Pons (tissue), 1 donor: Measurements from ENCODE around the gene CMKLR1.

Experiments
- DNase-seq: peaks from one replicate; pipeline ENCODE4 v3.0.0-alpha.2; 2016; ENCODE audit warnings: low spot score

Gene CMKLR1, protein sequence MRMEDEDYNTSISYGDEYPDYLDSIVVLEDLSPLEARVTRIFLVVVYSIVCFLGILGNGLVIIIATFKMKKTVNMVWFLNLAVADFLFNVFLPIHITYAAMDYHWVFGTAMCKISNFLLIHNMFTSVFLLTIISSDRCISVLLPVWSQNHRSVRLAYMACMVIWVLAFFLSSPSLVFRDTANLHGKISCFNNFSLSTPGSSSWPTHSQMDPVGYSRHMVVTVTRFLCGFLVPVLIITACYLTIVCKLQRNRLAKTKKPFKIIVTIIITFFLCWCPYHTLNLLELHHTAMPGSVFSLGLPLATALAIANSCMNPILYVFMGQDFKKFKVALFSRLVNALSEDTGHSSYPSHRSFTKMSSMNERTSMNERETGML

GRCh38 chr12:108338915-108339657 lies at the start of gene CMKLR1:
CMKLR1 (minus strand) TSS chr12:108339311; CDS start chr12:108293591, 45,720 bp downstream.
- DNase-seq: peak; percentile 29

GRCh38 chr12:108387771-108388170 lies 48.7 kb upstream of the CMKLR1 start:
- DNase-seq: no peak

DNA sequence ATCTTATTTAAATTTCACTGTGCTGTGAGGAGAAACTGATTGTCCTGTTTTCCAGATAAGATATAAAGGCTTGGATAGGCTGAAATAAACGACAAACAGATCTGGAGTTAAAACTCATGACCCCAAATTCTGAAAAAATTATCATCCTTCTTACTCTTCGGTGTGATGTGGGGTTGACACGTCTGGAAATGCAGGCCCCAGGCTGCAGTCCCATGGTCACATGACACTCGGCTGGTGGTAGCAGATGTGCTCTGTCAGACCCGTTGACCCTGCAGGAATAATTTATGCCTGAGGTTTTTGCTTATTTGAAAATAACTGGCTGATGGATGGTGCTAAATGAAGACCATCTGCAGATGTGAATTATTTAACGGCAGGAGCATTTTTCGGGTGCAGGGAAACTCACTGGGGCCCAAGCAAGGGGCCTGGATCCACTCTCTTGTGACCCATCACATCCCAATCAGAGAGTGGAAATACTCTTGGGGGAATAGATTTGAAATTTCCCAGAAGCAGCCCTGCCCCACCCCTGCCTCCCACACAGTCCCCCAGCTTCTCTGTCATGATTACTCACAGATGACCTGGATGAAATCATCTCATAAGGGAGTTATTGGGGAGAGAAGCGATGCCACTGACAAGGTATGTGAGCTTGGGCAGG lies 47.7 kb upstream of the CMKLR1 start:
- no peak for DNase-seq

DNA sequence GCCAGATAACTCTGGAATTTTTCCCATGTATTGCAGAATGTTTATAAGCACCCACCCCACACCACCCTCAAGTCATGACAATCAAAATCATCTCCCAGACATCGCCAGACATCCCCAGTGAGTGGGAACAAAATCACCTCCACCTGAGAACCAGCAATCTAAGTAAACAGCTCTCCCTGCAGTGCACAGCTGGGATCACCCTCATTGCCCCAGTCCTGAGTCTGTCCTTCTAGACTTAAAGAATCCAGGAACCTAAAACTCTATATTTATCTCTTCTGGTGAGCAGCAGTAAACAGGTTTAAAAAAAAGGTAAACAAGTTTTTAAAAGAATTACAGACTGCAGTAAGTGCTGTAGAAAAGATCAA lies 43.3 kb upstream of the CMKLR1 start:
- DNase-seq: no peak

- no peak for DNase-seq
Measured at GRCh38 chr12:108381787-108382436, 42.8 kb upstream of the CMKLR1 start.

DNA sequence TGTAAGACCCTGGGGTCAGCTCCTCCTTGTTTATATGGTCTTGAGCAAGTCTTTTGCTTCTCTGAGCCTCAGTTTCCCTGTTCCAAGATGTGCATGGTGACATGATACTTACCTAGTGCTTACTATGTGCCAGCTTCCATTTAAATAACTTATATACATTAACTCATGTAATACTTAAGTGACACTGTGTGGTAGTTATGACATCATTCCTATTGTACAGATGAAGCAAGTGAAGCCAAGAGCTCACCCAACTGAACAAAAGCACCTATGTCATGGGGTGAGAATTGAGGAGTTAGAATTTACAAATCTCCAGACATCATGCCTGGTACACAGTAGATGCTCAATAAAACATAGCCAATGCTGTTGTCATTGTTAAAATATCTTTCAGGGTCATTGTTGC lies 41.3 kb upstream of the CMKLR1 start:
- no peak for DNase-seq

- no peak for DNase-seq
Measured at GRCh38 chr12:108379823-108380222, 40.7 kb upstream of the CMKLR1 start.

DNA sequence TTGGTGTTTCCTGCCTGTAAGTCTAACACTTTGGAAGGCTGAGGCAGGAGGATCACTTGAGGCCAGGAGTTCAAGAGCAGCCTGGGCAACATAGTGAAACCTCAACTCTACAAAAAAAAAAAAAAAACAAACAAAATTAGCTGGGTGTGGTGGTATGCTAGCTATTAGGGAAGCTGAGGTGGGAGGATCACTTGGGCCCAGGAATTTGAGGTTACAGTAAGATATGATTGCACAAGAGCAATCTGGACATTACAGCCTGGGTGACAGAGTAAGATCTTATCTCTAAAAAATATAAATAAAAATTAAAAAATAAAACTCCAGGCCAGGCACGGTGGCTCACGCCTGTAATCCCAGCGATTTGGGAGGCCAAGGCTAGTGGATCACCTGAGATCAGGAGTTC lies 39.8 kb upstream of the CMKLR1 start:
- DNase-seq: no peak

GRCh38 chr12:108377260-108377659 lies 38.1 kb upstream of the CMKLR1 start:
- no peak for DNase-seq

- no peak for DNase-seq
Measured at GRCh38 chr12:108375986-108376663, 37.0 kb upstream of the CMKLR1 start.

DNA sequence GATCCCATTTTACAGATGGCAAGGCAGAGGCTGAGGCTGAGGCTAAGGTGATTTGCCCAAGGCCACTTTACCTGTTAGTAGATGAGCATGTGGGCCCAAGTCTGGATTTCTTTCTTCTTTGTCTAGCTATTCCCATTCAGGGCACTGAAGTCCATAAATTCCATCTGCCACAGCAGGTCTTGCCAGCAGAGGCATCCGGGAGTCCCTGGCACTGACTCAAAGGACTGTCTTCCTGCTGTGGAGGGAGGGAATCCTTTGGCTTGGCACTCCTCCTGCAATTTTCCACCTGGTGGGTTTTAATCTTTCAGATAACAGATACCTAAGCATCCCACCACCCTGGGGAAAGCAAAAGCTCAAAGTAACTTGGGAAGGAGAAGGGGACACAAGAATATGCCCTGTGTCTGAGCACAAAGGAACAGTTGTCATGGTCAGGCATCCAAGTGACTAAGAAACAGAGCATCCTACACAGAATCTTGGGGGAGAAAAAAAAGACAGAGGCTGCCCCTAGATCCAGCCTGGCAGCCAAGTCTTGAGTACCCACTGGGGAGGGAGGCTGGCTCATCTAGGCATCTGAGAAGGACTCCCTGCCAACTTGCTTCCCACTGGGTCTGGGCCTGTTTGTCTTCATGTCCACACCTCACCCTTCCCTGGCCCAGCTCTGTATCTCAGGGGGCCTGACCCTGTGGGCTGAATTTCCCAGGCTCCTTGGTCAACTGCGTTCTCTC lies 35.6 kb upstream of the CMKLR1 start:
- DNase-seq: no peak

- no peak for DNase-seq
Measured at GRCh38 chr12:108373111-108373510, 34.0 kb upstream of the CMKLR1 start.

- no peak for DNase-seq
Measured at GRCh38 chr12:108371801-108372344, 32.8 kb upstream of the CMKLR1 start.

DNA sequence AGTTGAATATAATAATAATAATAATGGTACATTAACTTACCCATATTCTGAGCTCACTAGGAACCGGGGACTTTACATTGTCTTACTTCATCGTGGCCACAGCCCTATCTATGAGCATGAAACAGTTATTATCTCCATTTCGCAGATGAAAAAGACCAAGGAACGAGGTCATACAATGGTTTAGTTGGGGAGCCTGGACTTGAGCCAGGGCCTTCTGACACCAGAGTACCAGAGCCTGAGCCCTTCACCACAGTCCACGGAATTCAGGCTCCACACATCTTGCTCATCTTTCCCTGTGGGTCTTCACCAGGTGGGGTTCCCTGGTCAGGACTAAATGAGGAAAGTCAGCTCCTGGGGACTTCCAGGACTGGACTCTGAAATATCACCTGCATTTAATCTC lies 31.3 kb upstream of the CMKLR1 start:
- DNase-seq: no peak

DNA sequence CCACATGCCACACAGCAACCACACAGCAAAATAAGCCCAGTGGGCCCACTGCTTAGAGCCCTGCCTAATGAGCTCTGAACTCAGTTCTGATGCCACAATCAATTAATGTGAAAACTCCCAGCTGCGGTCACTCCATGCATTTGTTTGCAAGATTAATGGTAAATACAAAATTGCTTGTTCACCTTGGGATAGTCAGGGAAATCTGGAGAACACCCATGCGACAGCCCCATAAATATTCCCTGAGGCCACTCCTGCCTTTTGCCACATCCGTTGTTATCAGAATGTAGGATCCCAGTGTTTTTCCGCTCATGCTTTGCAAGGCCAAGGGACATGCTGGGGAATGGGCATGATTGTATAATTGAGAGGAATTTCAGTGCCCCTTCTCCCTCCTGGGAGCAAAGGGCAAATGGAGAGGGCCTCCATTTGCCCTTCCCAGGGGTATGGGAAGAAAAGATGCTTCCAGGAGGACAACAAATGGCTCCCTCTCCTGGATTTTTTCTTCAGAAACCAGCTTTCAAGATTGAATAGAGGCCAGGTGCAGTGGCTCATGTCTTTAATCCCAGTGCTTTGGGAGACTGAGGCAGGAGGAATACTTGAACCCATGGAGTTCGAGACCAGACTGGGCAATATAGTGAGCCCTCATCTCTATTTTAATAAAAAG lies 30.8 kb upstream of the CMKLR1 start:
- DNase-seq: no peak

DNA sequence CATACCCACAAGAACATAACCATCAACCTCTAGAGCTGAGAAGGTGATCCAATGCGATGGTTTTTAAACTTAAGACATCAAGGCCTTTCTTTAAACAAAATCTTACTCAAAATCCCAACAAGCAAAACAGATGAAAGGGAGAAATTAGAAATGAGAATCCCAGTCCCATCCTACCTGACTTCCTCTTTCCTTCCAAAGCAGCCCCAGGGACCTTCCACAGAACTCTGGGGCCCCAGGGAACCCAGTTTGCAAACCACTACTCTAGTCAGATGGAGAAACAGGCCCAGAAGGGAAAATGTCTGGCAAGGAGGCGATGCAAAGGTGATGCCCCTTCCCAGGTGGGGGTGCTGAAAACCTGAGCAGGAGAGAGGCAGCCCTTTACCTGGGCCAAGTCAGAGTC lies 29.0 kb upstream of the CMKLR1 start:
- no peak for DNase-seq

- peak; percentile 26 for DNase-seq
Measured at GRCh38 chr12:108367436-108367835, 28.3 kb upstream of the CMKLR1 start.

DNA sequence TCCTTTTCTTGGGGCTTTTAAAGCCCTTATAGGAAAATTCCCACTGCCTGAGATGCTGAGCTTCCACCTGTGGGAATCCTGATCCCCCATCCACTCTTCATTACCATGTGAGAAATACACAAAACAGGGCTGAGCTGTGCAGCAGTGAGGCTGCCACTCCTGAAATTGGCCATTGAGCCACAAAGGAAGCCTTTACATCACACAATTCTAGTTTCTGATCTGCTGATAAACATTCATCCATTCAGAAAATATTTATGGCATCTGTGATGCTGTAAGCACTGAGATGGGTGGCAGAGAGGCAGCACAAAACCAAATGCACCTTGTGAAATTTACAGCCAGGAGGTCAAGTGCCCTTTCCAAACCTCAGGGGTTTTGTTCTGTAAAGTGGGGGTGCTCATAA lies 26.2 kb upstream of the CMKLR1 start:
- DNase-seq: no peak

- DNase-seq: no peak
Measured at GRCh38 chr12:108364879-108365278, 25.8 kb upstream of the CMKLR1 start.

DNA sequence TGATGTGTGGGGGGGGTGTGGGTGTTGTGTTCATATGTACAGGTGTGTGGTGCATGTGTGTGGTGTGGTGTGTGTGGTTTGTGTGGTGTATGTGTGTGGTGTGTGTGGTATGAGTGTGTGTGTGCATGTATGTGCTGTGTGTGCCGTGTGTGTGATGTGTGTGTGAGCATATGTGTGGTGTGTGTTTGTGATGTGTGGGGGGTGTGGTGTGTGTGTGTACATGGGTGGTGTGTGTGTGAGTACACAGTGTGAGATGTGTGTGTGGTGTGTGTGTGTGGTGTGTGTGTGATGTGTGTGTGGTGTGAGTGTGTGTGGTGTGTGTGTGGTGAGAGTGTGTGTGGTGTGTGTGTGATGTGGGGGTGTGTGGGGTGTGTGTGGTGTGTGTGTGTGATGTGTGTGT lies 24.5 kb upstream of the CMKLR1 start:
- DNase-seq: no peak
